Measurements from ENCODE around the gene MCC. TPM values are rescaled to one million over a fixed set of nuclear protein-coding genes. Genes with fewer than 3 reads are reported as not detected.

Gene MCC
- total RNA-seq, 1 experiment from 2014 or later, result 7.1 TPM

- H3F3A ChIP-seq (ENCODE audit: low read length, unreplicated experiment), result no peaks in the 10 kb centered on the region
- H3K4me3 ChIP-seq (ENCODE audit: low read length), result no peak overlapping the region
- POLR2A ChIA-PET (ENCODE audit: unreplicated experiment), result no interaction called here
- H3K27ac ChIP-seq (ENCODE audit: low read length), result no peak overlapping the region
- H3K9me2 ChIP-seq (replicated peaks; ENCODE audit: low read length), result no peaks in the 10 kb centered on the region
- H3K4me2 ChIP-seq (ENCODE audit: low read length), result no peak overlapping the region
- H3K79me2 ChIP-seq (ENCODE audit: low read length), result 0 out of 2 replicates have a peak, but pooled peaks cover 2% of the 10 kb centered on the region
- ATAC-seq (no peak), DNase-seq (no peak)
- peaks cover 39% of the 10 kb centered on the region for H3K4me1 ChIP-seq (ENCODE audit: insufficient read depth, low read length)
- H3K9me3 ChIP-seq (ENCODE audit: low read length), result no peaks in the 10 kb centered on the region
- TF ChIP-seq EZH2 (IDR thresholded peaks at IDR 0.05; ENCODE audit: low read length, unreplicated experiment) (no peak), CTCF (conservative IDR thresholded peaks at IDR 0.05; ENCODE audit: low read depth, low read length) (no peak)
- no peaks in the 10 kb centered on the region for H3K27me3 ChIP-seq (ENCODE audit: low read length)
- intact Hi-C loops (cut with micrococcal nuclease), result no loop called here
- peaks cover 5% of the 10 kb centered on the region; the same call in 1 of the 2 replicates for H3K36me3 ChIP-seq (ENCODE audit: low read depth, low read length)
- no peak overlapping the region for H2AFZ ChIP-seq (ENCODE audit: low read length)
- CTCF ChIA-PET, result no interaction called here
- no TSS peak for BruUV-seq (replicated peaks)
- no peaks in the 10 kb centered on the region for H4K20me1 ChIP-seq (ENCODE audit: low read length)
- H3K9ac ChIP-seq (ENCODE audit: low read length), result no peak overlapping the region
Measured at GRCh38 chr5:113024076-113024697, 464.1 kb downstream of the MCC start.

- Histone ChIP-seq H3K9me3 (ENCODE audit: low read length) (no peaks in the 10 kb centered on the region), H3K27me3 (ENCODE audit: low read length) (no peaks in the 10 kb centered on the region), H3K4me1 (ENCODE audit: insufficient read depth, low read length) (peaks cover 54% of the 10 kb centered on the region), H2AFZ (ENCODE audit: low read length) (no peak overlapping the region), H4K20me1 (ENCODE audit: low read length) (no peaks in the 10 kb centered on the region), H3K36me3 (ENCODE audit: low read depth, low read length) (0 out of 2 replicates have a peak, but pooled peaks cover 6% of the 10 kb centered on the region), H3F3A (ENCODE audit: low read length, unreplicated experiment) (no peaks in the 10 kb centered on the region), H3K9me2 (replicated peaks; ENCODE audit: low read length) (no peaks in the 10 kb centered on the region), H3K4me3 (ENCODE audit: low read length) (no peak overlapping the region), H3K27ac (ENCODE audit: low read length) (peak overlapping the region; percentile 35), H3K79me2 (ENCODE audit: low read length) (0 out of 2 replicates have a peak, but pooled peaks cover 13% of the 10 kb centered on the region), H3K9ac (ENCODE audit: low read length) (no peak overlapping the region), H3K4me2 (ENCODE audit: low read length) (no peak overlapping the region)
- intact Hi-C loops (cut with micrococcal nuclease), result no loop called here
- BruUV-seq (replicated peaks), result no TSS peak
- CTCF ChIA-PET, result no interaction called here
- POLR2A ChIA-PET (ENCODE audit: unreplicated experiment), result no interaction called here
- ATAC-seq, result peak; percentile 8
- peak; percentile 58 for DNase-seq
- TF ChIP-seq EZH2phosphoT487 (IDR thresholded peaks at IDR 0.05; ENCODE audit: borderline replicate concordance, low read length) (no peak), CTCF (conservative IDR thresholded peaks at IDR 0.05; ENCODE audit: low read depth, low read length) (no peak), EZH2 (IDR thresholded peaks at IDR 0.05; ENCODE audit: low read length, unreplicated experiment) (no peak)
Measured at GRCh38 chr5:113022661-113023060, 465.6 kb downstream of the MCC start.

Data from PC-3 (cell line).